Smooth muscle cell (in vitro differentiated cells): ENCODE results near the gene DAPL1. TPM values are rescaled to one million over a fixed set of nuclear protein-coding genes. Genes with fewer than 3 reads are reported as not detected.
"Not testable (repeated sequence)": the region's sequence is repeated elsewhere in the genome, so short reads cannot be mapped to it uniquely, and the experiment has no call there.

Experiments used
- DNase-seq: peaks from one replicate; lab custom pipeline; 2025; ENCODE audit not compliant: unreplicated experiment; lab: John Stamatoyannopoulos, UW
- H2AFZ ChIP-seq: fragments of 200-600 bp; sonication (generic); 2 replicates; pipeline ENCODE4 v1.6.0; 2016; ENCODE audit warnings: antibody characterized with exemption, low read depth, mild to moderate bottlenecking
- H3F3A ChIP-seq: fragments of 200-600 bp; sonication (generic); 2 replicates; pipeline ENCODE4 v1.6.0; 2017; ENCODE audit warnings: antibody characterized with exemption, low read depth
- H3K27ac ChIP-seq: fragments of 200-600 bp; sonication (generic); 2 replicates; pipeline ENCODE4 v1.5.1; 2016; ENCODE audit warnings: low read depth, mild to moderate bottlenecking
- H3K27me3 ChIP-seq: fragments of 200-600 bp; sonication (generic); 2 replicates; pipeline ENCODE4 v1.6.1; 2016; ENCODE audit warnings: low read depth, mild to moderate bottlenecking
- H3K36me3 ChIP-seq: fragments of 200-600 bp; sonication (generic); 2 replicates; pipeline ENCODE4 v1.5.1; 2016; ENCODE audit warnings: low read depth
- H3K4me1 ChIP-seq: fragments of 200-600 bp; sonication (generic); 2 replicates; pipeline ENCODE4 v1.5.1; 2016; ENCODE audit warnings: low read depth
- H3K4me2 ChIP-seq: fragments of 200-600 bp; sonication (generic); 2 replicates; pipeline ENCODE4 v1.6.0; 2016; ENCODE audit warnings: mild to moderate bottlenecking
- H3K4me3 ChIP-seq: fragments of 200-600 bp; sonication (generic); 2 replicates; pipeline ENCODE4 v1.5.1; 2016; ENCODE audit warnings: mild to moderate bottlenecking
- H3K79me2 ChIP-seq: fragments of 200-600 bp; sonication (generic); 2 replicates; pipeline ENCODE4 v1.6.0; 2016; ENCODE audit warnings: low read depth, mild to moderate bottlenecking
- H3K9ac ChIP-seq: fragments of 200-600 bp; sonication (generic); 2 replicates; pipeline ENCODE4 v1.6.0; 2016; ENCODE audit warnings: low read depth
- H3K9me3 ChIP-seq: fragments of 200-600 bp; sonication (generic); replicated peaks from 2 replicates; pipeline ENCODE4 v1.5.1; 2016; ENCODE audit warnings: low read depth
- H4K20me1 ChIP-seq: fragments of 200-600 bp; sonication (generic); 2 replicates; pipeline ENCODE4 v1.6.0; 2016; ENCODE audit warnings: low read depth
- WGBS: methylation state at CpG from one replicate; pipeline ENCODE4 v1.1.7; 2016; ENCODE audit warnings: low lambda C conversion rate; 5-methylcytosine and 5-hydroxymethylcytosine counted together
- polyA plus RNA-seq: library from polyadenylated mRNA; unstranded; fragments of >200 nt; fragmentation: Nextera tagmentation; extraction: Ambion mirVana; gene quantifications from 2 replicates; pipeline ENCODE4 v1.2.1, GENCODE V29; 2016
- total RNA-seq: library from RNA; depleted of rRNA; stranded (reverse); fragments of >200 nt; gene quantifications from 2 replicates; pipeline ENCODE4 v1.2.3, GENCODE V29; 2014

The DAPL1 gene
- total and polyA plus RNA-seq, 2 experiments from 2014 or later = not detected

GRCh38 chr2:158865469-158865868 lies 70.4 kb downstream of the DAPL1 start:
- not testable (repeated sequence) for H3K9me3 ChIP-seq, H2AFZ ChIP-seq, H3K27ac ChIP-seq, H3F3A ChIP-seq, DNase-seq, H3K27me3 ChIP-seq, H3K4me1 ChIP-seq, H3K79me2 ChIP-seq, H3K36me3 ChIP-seq, H3K4me3 ChIP-seq, H3K4me2 ChIP-seq, H4K20me1 ChIP-seq, H3K9ac ChIP-seq
- WGBS = 95% methylated on average over 10 of the region's 10 CpGs

Other genes with a start within 250 kb of the DAPL1 start
- 30.8 and 35.3 TPM in 2 replicates for gene TANC1, start 173.3 kb downstream of the DAPL1 start, total RNA-seq
- 9.1 and 17.0 TPM in 2 replicates for gene TANC1, start 173.3 kb downstream of the DAPL1 start, polyA plus RNA-seq